ENCODE data around the gene CCDC183. TPM values are rescaled to one million over a fixed set of nuclear protein-coding genes. Genes with fewer than 3 reads are reported as not detected.

Gene CCDC183
- polyA plus RNA-seq, 1 donor from 2014 or later = 5.5 TPM

DNA sequence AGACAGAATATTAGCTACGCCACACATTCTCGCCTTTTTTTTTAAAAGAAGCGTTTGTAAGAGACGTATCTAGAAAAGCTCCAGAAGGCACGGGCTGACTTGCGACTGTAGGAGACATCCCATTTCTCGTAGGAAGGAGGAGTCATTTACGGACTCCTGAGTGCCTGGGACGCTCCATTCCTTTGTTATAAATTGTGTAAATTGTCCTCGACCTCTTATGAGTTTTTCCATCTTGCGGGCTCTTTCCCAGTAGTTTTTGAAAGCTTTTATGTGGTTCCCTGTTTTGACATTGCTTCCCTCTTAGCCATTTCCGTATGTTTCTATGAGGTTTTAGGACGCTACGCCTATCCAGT is 12.6 kb downstream of the CCDC183 start:
- Histone ChIP-seq H3K9ac (ENCODE audit: low read length) (peak overlapping the region; percentile 80), H3K36me3 (ENCODE audit: insufficient read depth, low read length) (no peaks in the 10 kb centered on the region), H3K9me2 (ENCODE audit: insufficient read depth, low read length) (no peaks in the 10 kb centered on the region), H3K4me2 (ENCODE audit: low read length) (peak overlapping the region; percentile 95), H3K4me3 (ENCODE audit: low read length) (peak overlapping the region; percentile 76), H3F3A (ENCODE audit: insufficient read depth, low read length, poor library complexity, severe bottlenecking) (no peaks in the 10 kb centered on the region), H3K79me2 (replicated peaks; ENCODE audit: insufficient read depth, low read length) (peaks cover 28% of the 10 kb centered on the region), H3K9me3 (ENCODE audit: low read length) (no peaks in the 10 kb centered on the region), H3K27ac (ENCODE audit: low read length) (peak overlapping the region; percentile 20), H4K20me1 (ENCODE audit: insufficient read depth) (no peaks in the 10 kb centered on the region), H3K27me3 (ENCODE audit: insufficient read depth, low read depth, low read length) (no peaks in the 10 kb centered on the region), H2AFZ (ENCODE audit: low read depth, low read length) (peak overlapping the region; percentile 25)
- no peak for TF ChIP-seq TAF1 (IDR thresholded peaks at IDR 0.05; ENCODE audit: low read depth)
- TF ChIP-seq SMC3 (conservative IDR thresholded peaks at IDR 0.05; ENCODE audit: poor library complexity) = no peak
- TF ChIP-seq, protein P1, sequence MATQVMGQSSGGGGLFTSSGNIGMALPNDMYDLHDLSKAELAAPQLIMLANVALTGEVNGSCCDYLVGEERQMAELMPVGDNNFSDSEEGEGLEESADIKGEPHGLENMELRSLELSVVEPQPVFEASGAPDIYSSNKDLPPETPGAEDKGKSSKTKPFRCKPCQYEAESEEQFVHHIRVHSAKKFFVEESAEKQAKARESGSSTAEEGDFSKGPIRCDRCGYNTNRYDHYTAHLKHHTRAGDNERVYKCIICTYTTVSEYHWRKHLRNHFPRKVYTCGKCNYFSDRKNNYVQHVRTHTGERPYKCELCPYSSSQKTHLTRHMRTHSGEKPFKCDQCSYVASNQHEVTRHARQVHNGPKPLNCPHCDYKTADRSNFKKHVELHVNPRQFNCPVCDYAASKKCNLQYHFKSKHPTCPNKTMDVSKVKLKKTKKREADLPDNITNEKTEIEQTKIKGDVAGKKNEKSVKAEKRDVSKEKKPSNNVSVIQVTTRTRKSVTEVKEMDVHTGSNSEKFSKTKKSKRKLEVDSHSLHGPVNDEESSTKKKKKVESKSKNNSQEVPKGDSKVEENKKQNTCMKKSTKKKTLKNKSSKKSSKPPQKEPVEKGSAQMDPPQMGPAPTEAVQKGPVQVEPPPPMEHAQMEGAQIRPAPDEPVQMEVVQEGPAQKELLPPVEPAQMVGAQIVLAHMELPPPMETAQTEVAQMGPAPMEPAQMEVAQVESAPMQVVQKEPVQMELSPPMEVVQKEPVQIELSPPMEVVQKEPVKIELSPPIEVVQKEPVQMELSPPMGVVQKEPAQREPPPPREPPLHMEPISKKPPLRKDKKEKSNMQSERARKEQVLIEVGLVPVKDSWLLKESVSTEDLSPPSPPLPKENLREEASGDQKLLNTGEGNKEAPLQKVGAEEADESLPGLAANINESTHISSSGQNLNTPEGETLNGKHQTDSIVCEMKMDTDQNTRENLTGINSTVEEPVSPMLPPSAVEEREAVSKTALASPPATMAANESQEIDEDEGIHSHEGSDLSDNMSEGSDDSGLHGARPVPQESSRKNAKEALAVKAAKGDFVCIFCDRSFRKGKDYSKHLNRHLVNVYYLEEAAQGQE (IDR thresholded peaks at IDR 0.05; ENCODE audit: borderline replicate concordance) = no peak
- no peak for TF ChIP-seq EZH2 (IDR thresholded peaks at IDR 0.05; ENCODE audit: borderline replicate concordance, insufficient read depth, low read length, poor library complexity, severe bottlenecking)
- TF ChIP-seq, protein P2, sequence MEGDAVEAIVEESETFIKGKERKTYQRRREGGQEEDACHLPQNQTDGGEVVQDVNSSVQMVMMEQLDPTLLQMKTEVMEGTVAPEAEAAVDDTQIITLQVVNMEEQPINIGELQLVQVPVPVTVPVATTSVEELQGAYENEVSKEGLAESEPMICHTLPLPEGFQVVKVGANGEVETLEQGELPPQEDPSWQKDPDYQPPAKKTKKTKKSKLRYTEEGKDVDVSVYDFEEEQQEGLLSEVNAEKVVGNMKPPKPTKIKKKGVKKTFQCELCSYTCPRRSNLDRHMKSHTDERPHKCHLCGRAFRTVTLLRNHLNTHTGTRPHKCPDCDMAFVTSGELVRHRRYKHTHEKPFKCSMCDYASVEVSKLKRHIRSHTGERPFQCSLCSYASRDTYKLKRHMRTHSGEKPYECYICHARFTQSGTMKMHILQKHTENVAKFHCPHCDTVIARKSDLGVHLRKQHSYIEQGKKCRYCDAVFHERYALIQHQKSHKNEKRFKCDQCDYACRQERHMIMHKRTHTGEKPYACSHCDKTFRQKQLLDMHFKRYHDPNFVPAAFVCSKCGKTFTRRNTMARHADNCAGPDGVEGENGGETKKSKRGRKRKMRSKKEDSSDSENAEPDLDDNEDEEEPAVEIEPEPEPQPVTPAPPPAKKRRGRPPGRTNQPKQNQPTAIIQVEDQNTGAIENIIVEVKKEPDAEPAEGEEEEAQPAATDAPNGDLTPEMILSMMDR (IDR thresholded peaks at IDR 0.05; ENCODE audit: poor library complexity, severe bottlenecking) = no peak
- TF ChIP-seq RAD21 (conservative IDR thresholded peaks at IDR 0.05) = no peak
- no peak for TF ChIP-seq EP300 (conservative IDR thresholded peaks at IDR 0.05; ENCODE audit: poor library complexity, severe bottlenecking)
- TF ChIP-seq POLR2AphosphoS5 (IDR thresholded peaks at IDR 0.05) = no peak
- TF ChIP-seq MXI1 (conservative IDR thresholded peaks at IDR 0.05; ENCODE audit: poor library complexity, severe bottlenecking) = no peak

DNA sequence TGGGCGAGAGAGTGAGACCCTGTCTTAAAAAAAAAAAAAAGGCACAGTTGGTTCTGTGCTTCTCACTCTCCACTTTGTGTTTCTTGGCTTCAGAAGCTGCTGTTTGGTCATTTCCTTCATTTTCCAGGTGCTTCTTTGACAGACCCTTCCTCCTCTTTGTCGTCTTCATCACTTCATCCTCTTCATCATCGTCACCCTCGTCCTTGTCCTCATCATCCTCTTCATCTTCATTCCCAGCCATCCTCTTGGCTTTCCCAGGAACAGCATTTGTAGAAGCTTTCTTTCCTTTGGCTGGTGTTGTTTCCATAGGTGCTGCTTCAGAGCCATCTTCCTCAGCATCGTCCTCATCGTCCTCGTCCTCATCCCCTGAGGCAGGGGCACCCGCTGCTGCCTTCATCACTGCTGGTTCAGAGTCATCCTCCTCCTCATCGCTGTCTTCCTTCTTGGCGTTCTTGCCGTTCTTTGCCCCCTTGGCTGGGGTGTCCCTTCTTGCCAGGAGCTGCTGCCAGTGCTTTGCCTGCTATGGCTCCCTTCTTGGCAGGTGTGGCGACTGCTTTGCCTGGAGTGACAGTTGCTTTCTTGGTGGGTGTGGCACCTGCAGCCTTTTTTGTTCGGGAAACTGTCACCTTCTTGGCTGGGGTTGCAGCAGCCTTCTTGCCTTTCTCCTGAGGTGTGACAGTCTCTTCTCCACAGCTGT is 18.7 kb downstream of the CCDC183 start:
- H3K4me3 ChIP-seq (ENCODE audit: low read length) = no peak overlapping the region
- no peaks in the 10 kb centered on the region for H4K20me1 ChIP-seq (ENCODE audit: insufficient read depth)
- H3F3A ChIP-seq (ENCODE audit: insufficient read depth, low read length, poor library complexity, severe bottlenecking) = no peaks in the 10 kb centered on the region
- H3K9me2 ChIP-seq (ENCODE audit: insufficient read depth, low read length) = no peaks in the 10 kb centered on the region
- H3K27me3 ChIP-seq (ENCODE audit: insufficient read depth, low read depth, low read length) = no peaks in the 10 kb centered on the region
- H2AFZ ChIP-seq (ENCODE audit: low read depth, low read length) = no peak overlapping the region
- no peaks in the 10 kb centered on the region for H3K36me3 ChIP-seq (ENCODE audit: insufficient read depth, low read length)
- H3K9me3 ChIP-seq (ENCODE audit: low read length) = no peaks in the 10 kb centered on the region
- TF ChIP-seq MXI1 (conservative IDR thresholded peaks at IDR 0.05; ENCODE audit: poor library complexity, severe bottlenecking) (no peak), SMC3 (conservative IDR thresholded peaks at IDR 0.05; ENCODE audit: poor library complexity) (no peak), EP300 (conservative IDR thresholded peaks at IDR 0.05; ENCODE audit: poor library complexity, severe bottlenecking) (no peak), POLR2AphosphoS5 (IDR thresholded peaks at IDR 0.05) (no peak), EZH2 (IDR thresholded peaks at IDR 0.05; ENCODE audit: borderline replicate concordance, insufficient read depth, low read length, poor library complexity, severe bottlenecking) (no peak), RAD21 (conservative IDR thresholded peaks at IDR 0.05) (no peak), TAF1 (IDR thresholded peaks at IDR 0.05; ENCODE audit: low read depth) (no peak)
- TF ChIP-seq, protein P2 (IDR thresholded peaks at IDR 0.05; ENCODE audit: poor library complexity, severe bottlenecking) = no peak
- TF ChIP-seq, protein P1 (IDR thresholded peaks at IDR 0.05; ENCODE audit: borderline replicate concordance) = no peak
- H3K9ac ChIP-seq (ENCODE audit: low read length) = no peak overlapping the region
- H3K4me2 ChIP-seq (ENCODE audit: low read length) = no peak overlapping the region
- peaks cover 14% of the 10 kb centered on the region for H3K79me2 ChIP-seq (replicated peaks; ENCODE audit: insufficient read depth, low read length)
- H3K27ac ChIP-seq (ENCODE audit: low read length) = no peak overlapping the region

Data from neural cell (in vitro differentiated cells).